ENCODE measurements around the gene FHL1.
"Not testable (repeated sequence)": the region's sequence is repeated elsewhere in the genome, so short reads cannot be mapped to it uniquely, and the experiment has no call there.

FHL1 gene

GRCh38 chrX:136147315-136147901 is at the start of gene FHL1:
Gene FHL1 (plus strand): TSS chrX:136147533.
- peak; percentile 45 for DNase-seq

GRCh38 chrX:136097871-136098805 is 49.2 kb upstream of the FHL1 start:
- no peak for DNase-seq

GRCh38 chrX:136104936-136105335 is 42.4 kb upstream of the FHL1 start:
- DNase-seq, result no peak

GRCh38 chrX:136106920-136107528 is 40.3 kb upstream of the FHL1 start:
- no peak for DNase-seq

- not testable (repeated sequence) for DNase-seq
These were observed 38.4 kb upstream of the FHL1 start for GRCh38 chrX:136108905-136109304.

- DNase-seq, result no peak
These were observed 35.0 kb upstream of the FHL1 start for GRCh38 chrX:136112286-136112685.

GRCh38 chrX:136112778-136113177 is 34.6 kb upstream of the FHL1 start:
- DNase-seq, result no peak

- no peak for DNase-seq
These were observed 32.0 kb upstream of the FHL1 start for GRCh38 chrX:136115126-136115903.

- DNase-seq, result no peak
These were observed 31.4 kb upstream of the FHL1 start for GRCh38 chrX:136115904-136116297.

GRCh38 chrX:136121788-136122187 is 25.5 kb upstream of the FHL1 start:
- no peak for DNase-seq

GRCh38 chrX:136122207-136122606 is 25.1 kb upstream of the FHL1 start:
- no peak for DNase-seq

GRCh38 chrX:136125106-136125505 is 22.2 kb upstream of the FHL1 start:
- no peak for DNase-seq

- no peak for DNase-seq
These were observed 21.0 kb upstream of the FHL1 start for GRCh38 chrX:136126371-136126770.

GRCh38 chrX:136126872-136127406 is 20.4 kb upstream of the FHL1 start:
- no peak for DNase-seq

- DNase-seq, result no peak
These were observed 18.6 kb upstream of the FHL1 start for GRCh38 chrX:136128743-136129142.

- DNase-seq, result peak; percentile 15
These were observed 16.2 kb upstream of the FHL1 start for GRCh38 chrX:136130931-136131833.

- no peak for DNase-seq
These were observed 8.4 kb upstream of the FHL1 start for GRCh38 chrX:136138939-136139338.

GRCh38 chrX:136141569-136141968 is 5.8 kb upstream of the FHL1 start:
- DNase-seq, result no peak

- no peak for DNase-seq
These were observed 4.7 kb upstream of the FHL1 start for GRCh38 chrX:136142592-136142991.

- DNase-seq, result peak; percentile 7
These were observed 3.6 kb upstream of the FHL1 start for GRCh38 chrX:136143711-136144110.

- peak; percentile 9 for DNase-seq
These were observed 569 bp upstream of the FHL1 start for GRCh38 chrX:136146614-136147314.
